ENCODE measurements around the gene JCHAIN.

GRCh38 chr4:70607334-70607853, 58.9 kb downstream of the JCHAIN start:
- no peak for TF ChIP-seq YY1 (IDR thresholded peaks at IDR 0.05; ENCODE audit: insufficient read depth, insufficient read length)
- no peak for TF ChIP-seq ZNF274 (IDR thresholded peaks at IDR 0.05; ENCODE audit: low read depth, low read length)
- no peak for TF ChIP-seq SUZ12 (IDR thresholded peaks at IDR 0.05; ENCODE audit: extremely low read depth, insufficient read depth, insufficient read length)
